Lower leg skin (tissue), 3 donors: ENCODE measurements around the gene RNLS.

ENCODE experiments used
- CTCF ChIP-seq, 3 donors: fragments of 450-650 bp; IDR thresholded peaks; one replicate each; pipeline ENCODE4 v1.5.1; 2016; ENCODE audit warnings: antibody characterized with exemption in 3 of 3, mild to moderate bottlenecking in 3 of 3, moderate library complexity in 2 of 3
- POLR2A ChIP-seq, 2 donors: fragments of 450-650 bp; IDR thresholded peaks; one replicate each; pipeline ENCODE4 v1.6.1; 2016 to 2017; ENCODE audit warnings: antibody characterized with exemption in 2 of 2, mild to moderate bottlenecking in 1 of 2, moderate library complexity in 1 of 2

DNA sequence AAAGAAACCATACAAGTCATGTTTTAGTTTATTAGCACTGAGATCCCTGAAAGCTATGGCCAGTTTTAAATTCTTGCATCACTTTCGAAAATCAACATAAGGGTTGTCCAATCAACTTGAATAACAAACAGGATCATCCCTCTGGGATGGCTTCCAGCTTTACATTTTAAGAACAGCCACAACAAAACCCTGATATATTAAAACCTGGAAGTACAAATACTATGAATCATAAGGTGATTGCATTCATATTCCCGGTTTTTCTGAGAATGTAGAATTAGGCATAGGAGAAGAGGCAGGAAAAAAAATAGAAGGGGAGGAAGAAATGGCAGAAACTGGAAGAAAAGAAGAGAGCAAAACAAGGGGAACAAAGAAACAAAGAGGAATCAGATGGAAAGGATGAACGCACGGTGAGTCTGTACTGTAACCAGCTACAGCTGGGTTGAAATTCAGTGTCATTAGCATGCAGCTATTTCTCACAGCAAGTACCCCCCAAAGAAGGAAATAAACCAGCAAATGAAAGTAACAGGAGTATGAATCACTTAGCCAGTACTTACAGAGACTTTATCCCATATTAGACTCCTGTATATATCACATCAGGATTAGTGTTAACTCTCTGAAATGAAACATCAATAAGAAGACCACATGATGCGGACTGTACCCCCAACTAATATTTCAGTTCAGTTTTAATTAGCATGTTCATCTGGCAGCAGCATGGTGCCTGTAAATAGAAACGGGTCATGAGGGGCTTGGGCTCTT lies 301.3 kb downstream of the RNLS start:
- TF ChIP-seq CTCF (IDR thresholded peaks at IDR 0.05): no peak
- TF ChIP-seq POLR2A (IDR thresholded peaks at IDR 0.05): no peak
